Fibroblast of mammary gland (primary cell): ENCODE results near the gene SLC7A8.

Experiments
- DNase-seq: peaks from one replicate; pipeline ENCODE4 v3.0.0-alpha.2; 2010; ENCODE audit warnings: low read depth
- H3K4me3 ChIP-seq: 2 replicates; pipeline ENCODE4 v1.5.1; 2011; ENCODE audit warnings: low read depth, mild to moderate bottlenecking, low read length, moderate library complexity; ENCODE audit not compliant: control insufficient read depth
- CTCF ChIP-seq: conservative IDR thresholded peaks from 2 replicates; pipeline ENCODE4 v1.5.1; 2011; ENCODE audit warnings: low read depth, low read length, inconsistent platforms; ENCODE audit not compliant: control insufficient read depth, insufficient read depth

Gene SLC7A8

GRCh38 chr14:23137813-23138535, 45.5 kb downstream of the SLC7A8 start:
- no peak overlapping the region for H3K4me3 ChIP-seq
- peak; percentile 32 for DNase-seq
- TF ChIP-seq CTCF = no peak

GRCh38 chr14:23137192-23137812, 46.2 kb downstream of the SLC7A8 start:
- no peak overlapping the region for H3K4me3 ChIP-seq
- DNase-seq = no peak
- no peak for TF ChIP-seq CTCF

GRCh38 chr14:23136566-23137133, 46.8 kb downstream of the SLC7A8 start:
- no peak overlapping the region for H3K4me3 ChIP-seq
- no peak for DNase-seq
- TF ChIP-seq CTCF = no peak

- no peak for DNase-seq
- no peak for TF ChIP-seq CTCF
- H3K4me3 ChIP-seq = no peak overlapping the region
These were observed 50.5 kb downstream of the SLC7A8 start for GRCh38 chr14:23132970-23133369.

GRCh38 chr14:23131482-23131881, 52.0 kb downstream of the SLC7A8 start:
- no peak overlapping the region for H3K4me3 ChIP-seq
- TF ChIP-seq CTCF = no peak
- no peak for DNase-seq

- DNase-seq = no peak
- H3K4me3 ChIP-seq = no peak overlapping the region
- TF ChIP-seq CTCF = no peak
These were observed 52.6 kb downstream of the SLC7A8 start for GRCh38 chr14:23130871-23131270.
